NCI-H2029 treated with DMSO at 0.1 percent for 48 hours (cell line): ENCODE measurements around the gene BAZ2B.
"Not testable (repeated sequence)": the region's sequence is repeated elsewhere in the genome, so short reads cannot be mapped to it uniquely, and the experiment has no call there.

Source experiments
- DNase-seq: peaks from one replicate; lab custom pipeline; 2025; lab: John Stamatoyannopoulos, UW

The BAZ2B gene

GRCh38 chr2:159616286-159616701 lies at the start of gene BAZ2B:
TSS of gene BAZ2B (minus strand) at chr2:159616548. CDS start at chr2:159478719, 137,829 bp downstream.
- peak; percentile 69 for DNase-seq

DNA sequence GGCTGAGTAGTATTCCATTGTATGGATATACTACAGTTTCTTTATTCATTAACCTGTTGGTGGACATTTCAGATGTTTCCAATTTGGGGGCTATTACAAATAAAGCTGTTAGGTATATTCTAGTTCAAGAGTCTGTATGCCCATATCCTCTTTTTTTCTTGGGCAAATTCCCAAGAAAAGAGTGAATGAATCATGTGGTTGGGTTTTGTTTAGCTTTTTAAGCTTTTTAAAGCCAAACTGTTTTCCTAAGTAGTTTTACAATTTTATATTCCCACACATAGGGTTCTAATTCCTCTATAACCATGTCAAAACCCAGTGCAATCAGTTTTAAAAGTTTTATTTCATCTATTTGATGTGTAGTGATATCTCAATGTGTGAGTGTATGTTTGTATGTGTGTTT lies 44.9 kb upstream of the BAZ2B start:
- no peak for DNase-seq

GRCh38 chr2:159658881-159659873 lies 42.8 kb upstream of the BAZ2B start:
- no peak for DNase-seq

- no peak for DNase-seq
Measured at GRCh38 chr2:159653962-159654361, 37.6 kb upstream of the BAZ2B start.

GRCh38 chr2:159651884-159652283 lies 35.5 kb upstream of the BAZ2B start:
- no peak for DNase-seq

GRCh38 chr2:159650574-159650973 lies 34.2 kb upstream of the BAZ2B start:
- DNase-seq: peak; percentile 39

GRCh38 chr2:159648643-159649042 lies 32.3 kb upstream of the BAZ2B start:
- no peak for DNase-seq

DNA sequence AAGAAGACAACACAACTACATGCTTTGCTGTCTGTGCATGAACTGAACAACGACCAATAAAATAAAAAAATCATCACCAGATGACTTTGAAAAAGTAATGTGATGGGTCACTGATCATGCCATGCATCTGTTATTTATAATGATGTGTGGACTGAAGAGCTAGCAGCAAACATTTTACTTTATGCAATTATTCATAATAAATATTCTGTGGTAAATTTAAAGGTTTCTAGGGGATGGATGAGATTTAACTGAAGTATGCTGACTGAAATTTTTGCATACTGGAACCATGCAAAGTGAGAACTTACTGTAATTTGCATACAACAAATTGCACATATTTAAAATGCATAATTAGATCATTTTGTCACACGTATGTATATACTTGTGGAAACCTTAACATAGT lies 31.3 kb upstream of the BAZ2B start:
- no peak for DNase-seq

GRCh38 chr2:159640176-159640575 lies 23.8 kb upstream of the BAZ2B start:
- no peak for DNase-seq

DNA sequence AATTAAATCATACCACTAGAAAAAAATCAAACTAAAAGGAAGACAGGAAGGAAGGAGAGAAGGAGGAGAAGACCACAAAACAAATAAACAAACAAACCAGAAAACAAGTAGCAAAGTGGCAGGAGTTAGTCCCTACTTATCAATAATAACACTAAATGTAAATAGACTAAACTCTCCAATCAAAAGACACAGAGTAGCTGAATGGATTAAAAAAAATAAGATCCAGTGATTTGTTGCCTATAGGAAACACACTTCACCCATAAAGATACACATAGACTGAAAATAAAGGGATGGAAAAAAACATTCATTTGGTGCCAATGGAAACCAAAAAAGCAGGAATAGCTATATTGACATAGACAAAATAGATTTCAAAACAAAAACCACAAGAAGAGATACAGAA lies 23.4 kb upstream of the BAZ2B start:
- no peak for DNase-seq

GRCh38 chr2:159639071-159639470 lies 22.7 kb upstream of the BAZ2B start:
- no peak for DNase-seq

DNA sequence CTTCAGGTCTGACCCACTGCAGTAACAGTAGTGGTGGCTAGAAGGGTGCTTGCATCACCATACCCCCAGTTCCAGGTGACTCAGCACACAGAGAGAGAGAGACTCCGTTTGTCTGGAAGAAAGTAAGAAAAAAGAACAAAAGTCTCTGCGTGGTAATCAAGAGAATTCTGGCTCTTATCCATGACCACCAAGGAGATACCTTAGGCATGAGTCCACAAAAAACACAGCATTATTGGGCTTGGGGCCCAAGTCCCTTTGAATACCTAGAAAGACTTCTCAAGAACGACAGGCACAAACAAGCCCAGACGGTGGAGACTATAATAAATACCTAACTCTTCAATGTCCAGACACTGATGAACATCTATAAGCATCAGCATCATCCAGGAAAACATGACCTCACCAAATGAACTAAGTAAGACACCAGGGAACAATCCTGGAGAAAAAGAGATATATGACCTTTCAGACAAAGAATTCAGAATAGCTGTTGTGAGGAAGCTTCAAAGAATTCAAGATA lies 21.7 kb upstream of the BAZ2B start:
- no peak for DNase-seq

DNA sequence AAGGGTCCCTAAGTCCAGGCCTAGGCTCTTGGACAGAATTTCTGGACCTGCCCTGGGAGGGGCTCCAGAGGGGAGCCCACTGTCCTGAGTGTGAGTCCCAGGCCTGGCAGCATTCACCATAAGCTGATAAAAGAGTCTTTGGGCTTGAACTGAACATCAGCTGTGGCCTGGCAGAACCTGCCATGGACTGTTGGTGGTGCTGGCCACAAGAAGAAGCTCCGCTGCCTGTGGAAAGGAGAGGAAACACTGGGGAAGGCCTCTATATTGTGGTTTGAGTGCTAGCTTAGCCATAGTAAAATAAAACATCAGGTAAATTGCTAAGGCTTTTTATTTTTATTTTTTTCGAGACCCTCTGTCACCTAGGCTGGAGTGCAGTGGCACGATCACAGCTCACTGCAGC lies 20.9 kb upstream of the BAZ2B start:
- DNase-seq: no peak

DNA sequence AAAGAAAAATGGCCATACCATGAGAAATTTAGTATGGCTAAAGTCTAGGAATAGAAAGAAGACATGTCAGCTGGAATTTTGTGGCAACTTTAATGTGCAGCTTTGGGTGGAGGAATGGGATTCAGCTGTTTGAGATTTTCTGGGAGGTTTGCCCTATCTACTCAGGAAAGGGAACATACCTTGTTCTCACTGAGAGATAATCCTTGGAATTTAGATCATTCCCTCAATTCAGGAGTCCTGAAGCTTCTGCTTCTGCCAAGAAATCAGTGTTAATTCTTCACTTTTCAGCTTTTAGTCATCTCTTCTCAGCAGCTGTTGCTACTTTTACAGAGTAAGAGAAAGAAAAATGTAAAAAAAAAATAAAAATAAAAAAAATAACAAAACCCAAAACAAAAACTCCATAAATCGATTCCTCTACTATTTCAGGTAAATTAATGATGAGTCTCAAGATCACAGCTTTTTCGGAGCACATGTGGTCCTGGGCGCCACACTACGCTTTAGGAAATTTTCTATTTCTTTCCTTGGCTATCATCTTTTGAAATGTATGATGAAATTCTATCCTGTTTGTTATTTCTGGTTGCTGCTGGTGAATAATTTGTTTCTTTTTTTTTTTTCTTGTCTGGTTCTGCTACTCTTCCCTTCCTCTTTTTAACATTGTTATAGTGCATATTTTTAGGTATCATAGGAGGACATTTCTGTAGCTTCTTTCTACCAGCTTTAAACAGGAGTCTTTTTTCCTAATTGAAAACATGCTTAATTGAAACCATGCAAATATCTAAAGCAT lies 18.9 kb upstream of the BAZ2B start:
- no peak for DNase-seq

DNA sequence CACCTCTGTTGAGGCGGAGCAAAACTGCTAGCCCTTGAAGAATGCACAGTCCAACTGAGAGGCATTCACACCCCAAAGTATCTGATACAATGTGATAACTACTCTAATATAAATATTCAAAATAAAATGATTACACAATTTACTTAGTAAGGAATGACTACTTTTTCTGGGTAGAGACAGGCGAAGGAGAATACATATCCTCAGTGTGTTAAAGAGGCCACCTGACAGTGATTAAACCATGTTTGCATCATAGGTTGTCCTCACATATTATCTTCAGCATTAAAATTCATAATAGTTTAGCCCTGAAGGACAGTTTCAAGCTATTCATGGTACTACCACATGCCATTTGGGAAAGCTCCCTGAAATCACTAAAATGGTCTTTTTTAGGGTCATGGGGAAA lies 16.9 kb upstream of the BAZ2B start:
- no peak for DNase-seq

- DNase-seq: not testable (repeated sequence)
Measured at GRCh38 chr2:159625628-159626027, 9.3 kb upstream of the BAZ2B start.

GRCh38 chr2:159623436-159623835 lies 7.1 kb upstream of the BAZ2B start:
- no peak for DNase-seq

DNA sequence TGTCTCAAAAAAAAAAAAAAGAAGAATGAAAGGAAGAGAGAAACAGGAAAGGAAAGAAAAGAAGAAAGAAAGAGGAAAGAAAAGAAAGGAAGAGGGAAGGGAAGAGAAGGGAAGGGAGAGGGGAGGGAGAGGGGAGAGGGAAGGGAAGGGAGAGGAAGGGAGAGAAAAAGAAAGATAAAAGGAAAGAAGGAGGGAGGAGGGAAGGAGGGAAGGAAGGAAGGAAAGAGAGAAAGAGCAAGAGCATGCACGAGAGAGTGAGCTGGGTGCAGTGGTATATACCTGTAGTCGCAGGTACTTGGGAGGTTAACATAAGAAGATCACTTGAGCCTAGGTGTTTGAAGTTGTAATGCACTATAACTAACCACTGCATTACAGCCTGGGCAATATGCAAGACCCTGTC lies 6.6 kb upstream of the BAZ2B start:
- no peak for DNase-seq

DNA sequence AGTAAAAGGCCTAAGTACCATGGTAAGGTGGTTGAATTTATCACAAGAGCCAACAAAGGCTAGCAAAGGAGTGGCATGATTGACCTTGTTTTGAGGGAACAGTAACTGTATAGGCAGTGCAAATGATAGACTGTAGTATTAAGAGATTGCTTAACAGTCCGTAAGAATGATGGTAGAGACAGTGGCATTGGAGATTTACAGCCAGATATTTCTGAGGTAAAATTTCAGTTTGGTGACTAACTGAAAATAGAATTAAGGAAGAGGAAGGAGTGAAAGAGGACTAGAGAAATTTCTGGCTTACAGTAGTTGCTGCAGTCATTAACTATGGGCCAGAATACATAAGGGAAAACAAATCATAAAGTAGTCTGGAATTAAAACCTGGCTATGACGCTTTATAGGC lies 4.4 kb upstream of the BAZ2B start:
- no peak for DNase-seq

- DNase-seq: peak; percentile 40
Measured at GRCh38 chr2:159617646-159618045, 1.3 kb upstream of the BAZ2B start.

- no peak for DNase-seq
Measured at GRCh38 chr2:159617100-159617499, 752 bp upstream of the BAZ2B start.

- peak; percentile 87 for DNase-seq
Measured at GRCh38 chr2:159615367-159616285, 722 bp downstream of the BAZ2B start.
